Uterus (tissue), 4 donors: Measurements from ENCODE around the gene TRIM54. TPM values are rescaled to one million over a fixed set of nuclear protein-coding genes. Genes with fewer than 3 reads are reported as not detected.
"Not testable (repeated sequence)": the region's sequence is repeated elsewhere in the genome, so short reads cannot be mapped to it uniquely, and the experiment has no call there.

Experiments used
- DNase-seq, 2 donors: peaks; one replicate each; pipeline ENCODE4 v3.0.0-alpha.2; 2019 to 2020
- H3K27ac ChIP-seq, 2 donors: fragments of 200-600 bp; sonication (generic); 1 replicate in 1 of 2; 2 replicates in 1 of 2; pipeline ENCODE4 v1.5.1; 2016 to 2018
- H3K27me3 ChIP-seq, 2 donors: fragments of 200-600 bp; sonication (generic); one replicate each; pipeline ENCODE4 v1.5.1; 2018 to 2019; ENCODE audit warnings: control low read depth in 1 of 2
- H3K36me3 ChIP-seq, 2 donors: fragments of 200-600 bp; sonication (generic); one replicate each; pipeline ENCODE4 v1.5.1; 2019; ENCODE audit warnings: control low read depth in 1 of 2
- H3K4me1 ChIP-seq, 2 donors: fragments of 200-600 bp; sonication (generic); one replicate each; pipeline ENCODE4 v1.5.1; 2018 to 2019; ENCODE audit warnings: control low read depth in 1 of 2
- H3K4me3 ChIP-seq, 2 donors: fragments of 200-600 bp; sonication (generic); 1 replicate in 1 of 2; 2 replicates in 1 of 2; pipeline ENCODE4 v1.5.1; 2018 to 2019; ENCODE audit warnings: mild to moderate bottlenecking in 1 of 2
- H3K9me3 ChIP-seq, 2 donors: fragments of 200-600 bp; sonication (generic); one replicate each; pipeline ENCODE4 v1.5.1; 2019; ENCODE audit warnings: control low read depth in 1 of 2
- CTCF ChIP-seq, 4 experiments: fragments of 200-600 bp in 2 of 4; fragments of 450-650 bp in 2 of 4; sonication (generic) in 2 of 4; IDR thresholded peaks; one replicate each; pipeline ENCODE4 v1.5.1; 2016 to 2019; ENCODE audit warnings: antibody characterized with exemption in 4 of 4, mild to moderate bottlenecking in 2 of 4, moderate library complexity in 1 of 4
- POLR2A ChIP-seq, 2 donors: fragments of 450-650 bp; IDR thresholded peaks; one replicate each; pipeline ENCODE4 v1.6.1; 2016; ENCODE audit warnings: antibody characterized with exemption in 2 of 2, mild to moderate bottlenecking in 1 of 2, moderate library complexity in 1 of 2
- intact Hi-C: fragments of 100-400 bp; cut with DNase I; formaldehyde crosslinking; loops from one replicate; pipeline ENCODE4 v1.15.1; 2023; ENCODE audit warnings: low total_unique reads
- total RNA-seq, 4 donors: library from RNA; depleted of rRNA in 3 of 4; stranded (reverse); fragments of >200 nt in 3 of 4; gene quantifications; one replicate each; pipeline versions ENCODE4 v1.1.0 to v1.2.4, GENCODE V29; 2014 to 2023
- donor health status: DM: yes; HTN: yes; CAD: no.

The TRIM54 gene
- total RNA-seq, 4 donors from 2014 or later: 0.26 to 5.0 (median 0.58) TPM

DNA sequence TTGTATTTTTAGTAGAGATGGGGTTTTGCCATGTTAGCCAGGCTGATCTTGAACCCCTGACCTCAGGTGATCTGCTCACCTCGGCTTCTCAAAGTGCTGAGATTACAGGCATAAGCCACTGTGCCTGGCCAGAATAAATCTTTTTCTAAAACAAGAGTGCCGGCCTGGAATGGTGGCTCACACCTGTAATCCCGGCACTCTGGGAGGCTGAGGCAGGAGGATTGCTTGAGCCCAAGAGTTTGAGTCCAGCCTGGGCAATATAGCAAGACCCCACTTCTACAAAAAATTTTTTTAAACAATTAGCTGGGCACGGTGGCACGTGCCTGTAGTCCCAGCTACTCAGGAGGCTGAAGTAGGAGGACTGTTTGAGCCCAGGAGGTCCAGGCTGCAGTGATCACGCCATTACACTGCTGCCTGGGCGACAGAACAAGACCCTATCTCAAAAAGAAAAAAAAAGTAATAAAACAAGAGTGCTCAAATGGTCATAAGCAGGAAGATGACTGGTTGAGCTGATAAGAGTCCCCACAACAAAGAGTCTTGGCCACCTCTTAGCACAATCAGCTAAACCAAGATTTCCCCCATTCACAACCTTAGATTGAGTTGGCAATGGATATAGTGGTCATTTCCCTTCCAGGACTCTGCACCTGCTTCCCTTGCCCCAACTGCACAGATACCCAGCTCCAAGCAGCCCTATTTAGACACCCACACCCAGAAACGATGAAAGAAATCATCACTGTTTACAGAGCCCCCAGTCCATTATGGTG, 31.8 kb downstream of the TRIM54 start:
- no peak overlapping the region for H3K4me3 ChIP-seq
- DNase-seq: no peak
- TF ChIP-seq CTCF (IDR thresholded peaks at IDR 0.05) (no peak), POLR2A (IDR thresholded peaks at IDR 0.05) (no peak)
- no peaks in the 10 kb centered on the region for H3K36me3 ChIP-seq
- intact Hi-C loops: no loop called here
- no peaks in the 10 kb centered on the region for H3K27me3 ChIP-seq
- no peak overlapping the region for H3K27ac ChIP-seq
- no peaks in the 10 kb centered on the region for H3K9me3 ChIP-seq
- H3K4me1 ChIP-seq: no peaks in the 10 kb centered on the region

GRCh38 chr2:27314709-27315108, 32.5 kb downstream of the TRIM54 start:
- H3K36me3 ChIP-seq: no peaks in the 10 kb centered on the region
- intact Hi-C loops: no loop called here
- no peak for DNase-seq
- TF ChIP-seq CTCF (IDR thresholded peaks at IDR 0.05) (no peak), POLR2A (IDR thresholded peaks at IDR 0.05) (no peak)
- H3K27ac ChIP-seq: no peak overlapping the region
- H3K27me3 ChIP-seq: no peaks in the 10 kb centered on the region
- no peaks in the 10 kb centered on the region for H3K4me1 ChIP-seq
- no peaks in the 10 kb centered on the region for H3K9me3 ChIP-seq
- no peak overlapping the region for H3K4me3 ChIP-seq

- TF ChIP-seq POLR2A (IDR thresholded peaks at IDR 0.05): no peak
- TF ChIP-seq CTCF (IDR thresholded peaks at IDR 0.05): no peak
- H3K9me3 ChIP-seq: no peaks in the 10 kb centered on the region
- no peaks in the 10 kb centered on the region for H3K27me3 ChIP-seq
- intact Hi-C loops: no loop called here
- no peaks in the 10 kb centered on the region for H3K36me3 ChIP-seq
- DNase-seq: no peak
- no peak overlapping the region for H3K4me3 ChIP-seq
- no peak overlapping the region for H3K27ac ChIP-seq
- no peaks in the 10 kb centered on the region for H3K4me1 ChIP-seq
These were observed 32.9 kb downstream of the TRIM54 start for GRCh38 chr2:27315122-27315521.

- Histone ChIP-seq H3K36me3 (no peaks in the 10 kb centered on the region), H3K4me1 (no peaks in the 10 kb centered on the region), H3K9me3 (no peaks in the 10 kb centered on the region), H3K27me3 (no peaks in the 10 kb centered on the region), H3K4me3 (no peak overlapping the region), H3K27ac (no peak overlapping the region)
- DNase-seq: no peak
- TF ChIP-seq POLR2A (IDR thresholded peaks at IDR 0.05) (no peak), CTCF (IDR thresholded peaks at IDR 0.05) (no peak)
- intact Hi-C loops: no loop called here
These were observed 34.6 kb downstream of the TRIM54 start for GRCh38 chr2:27316655-27317412.

DNA sequence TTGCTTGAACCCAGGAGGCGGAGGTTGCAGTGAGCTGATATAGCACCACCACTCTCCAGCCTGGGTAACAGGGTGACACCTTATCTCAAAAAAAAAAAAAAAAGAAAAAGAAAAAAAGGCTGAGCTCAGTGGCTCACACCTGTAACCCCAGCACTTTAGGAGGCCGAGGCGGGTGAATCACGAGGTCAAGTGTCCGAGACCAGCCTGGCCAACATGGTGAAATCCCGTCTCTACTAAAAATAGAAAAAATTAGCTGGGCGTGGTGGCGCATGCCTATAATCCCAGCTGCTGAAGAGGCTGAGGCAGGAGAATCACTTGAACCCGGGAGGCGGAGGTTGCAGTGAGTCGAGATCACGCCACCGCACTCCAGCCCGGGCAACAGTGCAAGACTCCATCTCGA, 37.6 kb downstream of the TRIM54 start:
- H3K27ac ChIP-seq, H3K27me3 ChIP-seq, H3K4me3 ChIP-seq, H3K4me1 ChIP-seq, H3K9me3 ChIP-seq, DNase-seq, H3K36me3 ChIP-seq, intact Hi-C loops: not testable (repeated sequence)
